ENCODE measurements around the gene WDR19.

Gene WDR19

DNA sequence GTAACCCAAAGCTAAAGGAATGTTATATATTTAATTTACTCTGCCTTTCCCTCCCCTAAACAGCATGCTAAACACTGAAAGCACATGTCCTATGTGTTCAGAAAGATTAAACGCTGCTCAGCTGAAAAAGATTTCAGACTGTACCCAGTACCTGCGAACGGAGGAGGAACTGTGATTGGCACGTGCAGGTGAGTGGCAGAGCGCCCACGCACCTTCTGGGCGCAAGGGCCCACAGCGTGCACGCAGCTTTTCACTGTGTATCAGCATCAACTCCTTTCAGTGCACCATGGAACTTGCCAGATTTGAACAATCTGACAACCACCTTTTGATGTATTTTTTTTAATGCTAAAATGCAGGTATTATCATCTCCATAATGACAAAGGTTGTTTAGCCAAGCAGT, 96.1 kb downstream of the WDR19 start:
- no peak overlapping the region for H3K27ac ChIP-seq
- no peak for TF ChIP-seq ZFX (IDR thresholded peaks at IDR 0.05; ENCODE audit: borderline replicate concordance)
- TF ChIP-seq, protein P1, sequence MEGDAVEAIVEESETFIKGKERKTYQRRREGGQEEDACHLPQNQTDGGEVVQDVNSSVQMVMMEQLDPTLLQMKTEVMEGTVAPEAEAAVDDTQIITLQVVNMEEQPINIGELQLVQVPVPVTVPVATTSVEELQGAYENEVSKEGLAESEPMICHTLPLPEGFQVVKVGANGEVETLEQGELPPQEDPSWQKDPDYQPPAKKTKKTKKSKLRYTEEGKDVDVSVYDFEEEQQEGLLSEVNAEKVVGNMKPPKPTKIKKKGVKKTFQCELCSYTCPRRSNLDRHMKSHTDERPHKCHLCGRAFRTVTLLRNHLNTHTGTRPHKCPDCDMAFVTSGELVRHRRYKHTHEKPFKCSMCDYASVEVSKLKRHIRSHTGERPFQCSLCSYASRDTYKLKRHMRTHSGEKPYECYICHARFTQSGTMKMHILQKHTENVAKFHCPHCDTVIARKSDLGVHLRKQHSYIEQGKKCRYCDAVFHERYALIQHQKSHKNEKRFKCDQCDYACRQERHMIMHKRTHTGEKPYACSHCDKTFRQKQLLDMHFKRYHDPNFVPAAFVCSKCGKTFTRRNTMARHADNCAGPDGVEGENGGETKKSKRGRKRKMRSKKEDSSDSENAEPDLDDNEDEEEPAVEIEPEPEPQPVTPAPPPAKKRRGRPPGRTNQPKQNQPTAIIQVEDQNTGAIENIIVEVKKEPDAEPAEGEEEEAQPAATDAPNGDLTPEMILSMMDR (IDR thresholded peaks at IDR 0.05), result no peak

- TF ChIP-seq, protein P1 (IDR thresholded peaks at IDR 0.05), result no peak
- no peak for TF ChIP-seq ZFX (IDR thresholded peaks at IDR 0.05; ENCODE audit: borderline replicate concordance)
- H3K27ac ChIP-seq, result no peak overlapping the region
These were observed 97.1 kb downstream of the WDR19 start for GRCh38 chr4:39279416-39279815.

DNA sequence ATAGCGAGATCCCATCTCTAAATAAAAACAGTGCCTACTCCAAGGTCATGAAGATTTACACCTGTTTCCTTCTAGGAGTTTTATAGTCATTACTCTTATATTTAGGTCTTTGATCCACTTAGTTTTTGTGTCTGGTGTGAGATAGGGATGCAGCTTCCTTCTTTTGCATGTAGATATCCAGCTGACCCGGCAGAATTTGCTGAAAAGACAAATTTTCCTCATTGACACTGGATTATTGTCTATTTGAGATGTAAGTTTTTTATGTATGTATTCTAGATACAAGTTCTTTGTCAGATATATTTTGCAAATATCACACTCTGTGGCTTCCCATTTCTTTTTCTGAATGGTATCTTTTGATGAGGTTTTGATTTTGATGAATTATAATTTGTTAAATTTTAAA, 98.4 kb downstream of the WDR19 start:
- TF ChIP-seq, protein P1 (IDR thresholded peaks at IDR 0.05), result no peak
- no peak for TF ChIP-seq ZFX (IDR thresholded peaks at IDR 0.05; ENCODE audit: borderline replicate concordance)
- no peak overlapping the region for H3K27ac ChIP-seq

DNA sequence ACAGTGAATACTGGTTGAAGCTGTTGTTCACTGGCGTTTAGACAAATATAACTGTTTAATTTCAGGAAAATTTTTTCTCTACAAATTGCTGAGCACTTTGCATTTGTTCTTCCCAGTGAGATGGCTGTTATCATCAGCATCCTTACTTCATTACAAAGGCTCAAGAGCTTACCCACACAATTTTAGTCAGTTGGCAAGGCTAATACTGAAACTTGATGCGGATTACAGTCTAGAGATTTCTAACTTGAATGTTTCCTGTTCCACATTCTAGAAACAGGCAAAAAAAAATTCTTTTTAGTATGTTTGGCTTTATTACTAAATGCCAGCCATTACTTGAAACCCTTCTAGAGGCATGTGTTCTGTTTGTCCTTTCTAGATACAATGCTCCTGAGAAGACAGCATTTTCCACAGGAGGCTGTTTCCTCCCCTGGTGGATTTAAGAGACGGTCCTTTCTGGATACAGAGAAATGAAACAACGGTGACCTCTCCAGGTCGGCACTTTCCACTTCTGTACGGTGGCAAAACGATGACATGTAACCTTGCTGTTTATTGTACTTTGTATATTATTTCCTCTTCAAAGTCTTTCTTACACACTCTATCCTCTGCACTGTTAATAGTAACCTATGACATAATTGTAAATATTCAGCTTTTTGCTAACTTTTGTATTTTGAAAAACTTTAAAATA, 102.9 kb downstream of the WDR19 start:
- 0 out of 2 replicates have a peak overlapping the region, but pooled peaks have one; percentile 12 for H3K27ac ChIP-seq
- TF ChIP-seq, protein P1 (IDR thresholded peaks at IDR 0.05), result no peak
- no peak for TF ChIP-seq ZFX (IDR thresholded peaks at IDR 0.05; ENCODE audit: borderline replicate concordance)

DNA sequence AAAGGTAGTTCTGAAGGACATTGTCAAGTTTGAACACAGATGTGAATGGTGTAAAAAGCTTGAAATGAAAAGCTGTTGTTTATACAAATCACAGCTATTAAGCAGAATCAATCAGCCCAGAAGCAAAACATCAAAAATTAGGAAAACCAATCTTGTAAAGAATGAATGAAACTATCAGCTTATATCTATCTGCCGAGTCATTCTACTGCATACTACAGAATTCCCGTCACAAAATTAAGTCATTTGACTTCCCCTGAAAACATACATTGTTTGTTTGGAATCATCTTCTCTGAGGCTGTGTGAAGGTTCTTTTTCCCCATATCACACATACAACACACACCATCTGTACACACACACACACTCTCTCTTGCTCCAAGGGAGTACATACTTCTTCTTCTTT, 103.5 kb downstream of the WDR19 start:
- H3K27ac ChIP-seq, result 0 out of 2 replicates have a peak overlapping the region, but pooled peaks have one; percentile 12
- no peak for TF ChIP-seq ZFX (IDR thresholded peaks at IDR 0.05; ENCODE audit: borderline replicate concordance)
- TF ChIP-seq, protein P1 (IDR thresholded peaks at IDR 0.05), result no peak

DNA sequence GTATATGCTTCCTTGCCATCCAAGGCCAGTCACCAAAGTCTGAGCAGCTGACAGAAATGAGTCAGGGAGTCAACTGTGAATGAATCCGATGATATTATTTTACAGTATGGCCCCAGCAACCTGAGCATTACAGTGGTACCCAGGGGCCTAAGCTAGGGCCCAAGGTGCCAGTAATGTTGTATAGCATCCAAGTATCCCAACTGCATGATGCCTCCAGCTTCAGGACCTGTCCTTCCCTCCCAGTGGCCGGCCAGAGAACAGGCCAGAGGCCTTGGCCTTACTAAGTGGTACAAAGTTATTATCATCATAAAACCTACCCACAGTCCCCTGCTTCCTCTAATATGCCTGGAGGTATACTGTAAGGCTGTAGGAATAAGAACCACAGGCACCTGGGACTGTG, 103.9 kb downstream of the WDR19 start:
- H3K27ac ChIP-seq, result 0 out of 2 replicates have a peak overlapping the region, but pooled peaks have one; percentile 12

DNA sequence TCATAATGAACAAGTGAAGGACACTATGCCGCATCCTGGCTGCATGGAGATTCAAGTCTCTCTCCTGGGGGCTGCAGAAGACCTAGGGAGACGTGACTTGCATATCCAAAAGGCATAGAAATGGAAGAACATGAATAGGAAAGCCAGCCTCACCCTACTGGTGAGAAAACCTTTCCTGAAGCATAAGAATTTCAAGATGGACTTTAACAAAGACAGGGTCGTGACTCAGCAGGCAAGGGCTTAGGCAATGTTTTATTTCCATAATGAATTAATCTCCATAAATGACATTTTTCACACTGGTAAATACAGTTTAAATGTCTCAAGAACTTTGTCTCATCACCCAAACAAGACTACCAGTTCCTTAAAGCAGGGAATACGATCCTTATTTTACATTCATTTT, 104.9 kb downstream of the WDR19 start:
- TF ChIP-seq ZFX (IDR thresholded peaks at IDR 0.05; ENCODE audit: borderline replicate concordance), result no peak
- TF ChIP-seq, protein P1 (IDR thresholded peaks at IDR 0.05), result no peak
- H3K27ac ChIP-seq, result no peak overlapping the region

More for the DNA sequence above, 103.9 kb downstream of the WDR19 start:
- TF ChIP-seq, protein P1 (IDR thresholded peaks at IDR 0.05), result no peak
- no peak for TF ChIP-seq ZFX (IDR thresholded peaks at IDR 0.05; ENCODE audit: borderline replicate concordance)

Measured in 22Rv1 (cell line).